ENCODE data around the gene GTF2H4. TPM values are rescaled to one million over a fixed set of nuclear protein-coding genes. Genes with fewer than 3 reads are reported as not detected.

Gene GTF2H4
- total and polyA plus RNA-seq, 2 donors (not counting 1 experiment from before 2014, with no cell fraction given) = 12.2 to 15.3 TPM

GRCh38 chr6:30930506-30930905, 22.5 kb downstream of the GTF2H4 start:
- Histone ChIP-seq H3K4me1 (ENCODE audit: control insufficient read depth, extremely low read depth, insufficient read depth, low read length) (no peaks in the 10 kb centered on the region), H3K4me2 (ENCODE audit: extremely low read depth, insufficient read depth, low read length) (no peak overlapping the region), H4K20me1 (ENCODE audit: control insufficient read depth, extremely low read depth, insufficient read depth, low read length) (no peaks in the 10 kb centered on the region), H2AFZ (ENCODE audit: low read length) (no peak overlapping the region), H3K27ac (ENCODE audit: insufficient read depth, low read length) (no peak overlapping the region), H3K27me3 (ENCODE audit: control insufficient read depth, insufficient read depth, low read length) (peaks cover 7% of the 10 kb centered on the region), H3K9me3 (ENCODE audit: control insufficient read depth, insufficient read depth, low read depth, low read length) (no peaks in the 10 kb centered on the region), H3K79me2 (ENCODE audit: control insufficient read depth, insufficient read depth, low read length) (no peaks in the 10 kb centered on the region), H3K9ac (ENCODE audit: insufficient read depth, low read length) (no peak overlapping the region), H3K36me3 (ENCODE audit: control insufficient read depth, insufficient read depth, low read length) (no peaks in the 10 kb centered on the region), H3K4me3 (replicated peaks in 1 of 4; ENCODE audit: control extremely low read depth in 1 of 4, insufficient read depth in 1 of 4, low read depth in 3 of 4, low read length in 4 of 4) (no peak overlapping the region)
- DNase-seq (ENCODE audit: low read depth in 2 of 2) = no peak
- TF ChIP-seq CTCF (conservative IDR thresholded peaks at IDR 0.05 in 1 of 2, IDR thresholded peaks at IDR 0.05 in 1 of 2; ENCODE audit: low read depth in 1 of 2, low read length in 2 of 2) (no peak), EZH2 (IDR thresholded peaks at IDR 0.05; ENCODE audit: low read length, missing control alignments) (no peak)

GRCh38 chr6:30931272-30931671, 23.3 kb downstream of the GTF2H4 start:
- Histone ChIP-seq H3K27ac (ENCODE audit: insufficient read depth, low read length) (no peak overlapping the region), H3K9me3 (ENCODE audit: control insufficient read depth, insufficient read depth, low read depth, low read length) (no peaks in the 10 kb centered on the region), H3K4me3 (replicated peaks in 1 of 4; ENCODE audit: control extremely low read depth in 1 of 4, insufficient read depth in 1 of 4, low read depth in 3 of 4, low read length in 4 of 4) (no peak overlapping the region), H3K4me1 (ENCODE audit: control insufficient read depth, extremely low read depth, insufficient read depth, low read length) (no peaks in the 10 kb centered on the region), H3K27me3 (ENCODE audit: control insufficient read depth, insufficient read depth, low read length) (peaks cover 9% of the 10 kb centered on the region), H3K4me2 (ENCODE audit: extremely low read depth, insufficient read depth, low read length) (no peak overlapping the region), H2AFZ (ENCODE audit: low read length) (no peak overlapping the region), H3K9ac (ENCODE audit: insufficient read depth, low read length) (no peak overlapping the region), H3K36me3 (ENCODE audit: control insufficient read depth, insufficient read depth, low read length) (no peaks in the 10 kb centered on the region), H3K79me2 (ENCODE audit: control insufficient read depth, insufficient read depth, low read length) (no peaks in the 10 kb centered on the region), H4K20me1 (ENCODE audit: control insufficient read depth, extremely low read depth, insufficient read depth, low read length) (no peaks in the 10 kb centered on the region)
- TF ChIP-seq EZH2 (IDR thresholded peaks at IDR 0.05; ENCODE audit: low read length, missing control alignments) (no peak), CTCF (conservative IDR thresholded peaks at IDR 0.05 in 1 of 2, IDR thresholded peaks at IDR 0.05 in 1 of 2; ENCODE audit: low read depth in 1 of 2, low read length in 2 of 2) (no peak)
- no peak for DNase-seq (ENCODE audit: low read depth in 2 of 2)

- Histone ChIP-seq H2AFZ (ENCODE audit: low read length) (no peak within 1 kb of the TSS), H3K79me2 (ENCODE audit: control insufficient read depth, insufficient read depth, low read length) (no peaks in the 10 kb centered on the region), H3K4me3 (replicated peaks in 1 of 4; ENCODE audit: control extremely low read depth in 1 of 4, insufficient read depth in 1 of 4, low read depth in 3 of 4, low read length in 4 of 4) (no peak within 1 kb of the TSS), H3K27me3 (ENCODE audit: control insufficient read depth, insufficient read depth, low read length) (peaks cover 14% of the 10 kb centered on the region), H3K9ac (ENCODE audit: insufficient read depth, low read length) (no peak within 1 kb of the TSS), H4K20me1 (ENCODE audit: control insufficient read depth, extremely low read depth, insufficient read depth, low read length) (no peaks in the 10 kb centered on the region), H3K9me3 (ENCODE audit: control insufficient read depth, insufficient read depth, low read depth, low read length) (no peaks in the 10 kb centered on the region), H3K4me2 (ENCODE audit: extremely low read depth, insufficient read depth, low read length) (no peak within 1 kb of the TSS), H3K36me3 (ENCODE audit: control insufficient read depth, insufficient read depth, low read length) (no peaks in the 10 kb centered on the region), H3K4me1 (ENCODE audit: control insufficient read depth, extremely low read depth, insufficient read depth, low read length) (no peaks in the 10 kb centered on the region), H3K27ac (ENCODE audit: insufficient read depth, low read length) (no peak within 1 kb of the TSS)
- TF ChIP-seq CTCF (conservative IDR thresholded peaks at IDR 0.05 in 1 of 2, IDR thresholded peaks at IDR 0.05 in 1 of 2; ENCODE audit: low read depth in 1 of 2, low read length in 2 of 2) (no peak), EZH2 (IDR thresholded peaks at IDR 0.05; ENCODE audit: low read length, missing control alignments) (no peak)
- no peak for DNase-seq (ENCODE audit: low read depth in 2 of 2)
Measured at GRCh38 chr6:30931969-30932645, 24.1 kb downstream of the GTF2H4 start, which contains the start of gene SFTA2. SFTA2 (minus strand) TSS chr6:30932170; CDS start chr6:30932096, 74 bp downstream.

Data from fibroblast of lung (primary cell).